DOHH2 (cell line): Measurements from ENCODE around the gene MLF2.
"Not testable (repeated sequence)": the region's sequence is repeated elsewhere in the genome, so short reads cannot be mapped to it uniquely, and the experiment has no call there.

Experiments
- H3F3A ChIP-seq: fragments of 200-600 bp; sonication (generic), shearing (Covaris generic); 2 replicates; pipeline ENCODE4 v1.6.0; 2016; ENCODE audit warnings: antibody characterized with exemption, mild to moderate bottlenecking; ENCODE audit not compliant: control insufficient read depth, insufficient read depth
- H3K27ac ChIP-seq: fragments of 200-600 bp; sonication (generic); 2 replicates; pipeline ENCODE4 v1.5.1; 2014; ENCODE audit warnings: low read depth, mild to moderate bottlenecking, low read length, moderate library complexity
- H3K27me3 ChIP-seq: fragments of 200-600 bp; sonication (generic); 2 replicates; pipeline ENCODE4 v1.6.1; 2014; ENCODE audit warnings: mild to moderate bottlenecking, low read length, mixed read lengths; ENCODE audit not compliant: control insufficient read depth
- H3K36me3 ChIP-seq: fragments of 200-600 bp; sonication (generic); 2 replicates; pipeline ENCODE4 v1.6.1; 2014; ENCODE audit warnings: mild to moderate bottlenecking, low read length, moderate library complexity, mixed read lengths; ENCODE audit not compliant: control insufficient read depth
- H3K4me1 ChIP-seq: fragments of 200-600 bp; sonication (generic); 2 replicates; pipeline ENCODE4 v1.6.1; 2014; ENCODE audit warnings: mild to moderate bottlenecking, low read length, mixed read lengths; ENCODE audit not compliant: control insufficient read depth
- H3K4me2 ChIP-seq: fragments of 200-600 bp; sonication (generic); 2 replicates; pipeline ENCODE4 v1.6.0; 2014; ENCODE audit warnings: mild to moderate bottlenecking, low read length, moderate library complexity
- H3K4me3 ChIP-seq: fragments of 200-600 bp; sonication (generic); 2 replicates; pipeline ENCODE4 v1.5.1; 2014; ENCODE audit warnings: mild to moderate bottlenecking, low read length, mixed read lengths
- H3K79me2 ChIP-seq: fragments of 200-600 bp; sonication (generic); 2 replicates; pipeline ENCODE4 v1.6.1; 2014; ENCODE audit warnings: mild to moderate bottlenecking, low read length, mixed read lengths; ENCODE audit not compliant: control insufficient read depth
- H3K9me2 ChIP-seq: fragments of 200-600 bp; sonication (generic); replicated peaks from 2 replicates; pipeline ENCODE4 v1.6.1; 2014; ENCODE audit warnings: mild to moderate bottlenecking, low read length, mixed read lengths; ENCODE audit not compliant: control insufficient read depth
- H3K9me3 ChIP-seq: fragments of 200-600 bp; sonication (generic); 2 replicates; pipeline ENCODE4 v1.6.1; 2014; ENCODE audit warnings: antibody characterized with exemption, low read length, mixed read lengths; ENCODE audit not compliant: control insufficient read depth, insufficient read depth
- H4K20me1 ChIP-seq: fragments of 200-600 bp; sonication (generic); 2 replicates; pipeline ENCODE4 v1.6.0; 2014; ENCODE audit warnings: low read depth, mild to moderate bottlenecking, antibody characterized with exemption, low read length, moderate library complexity; ENCODE audit not compliant: control insufficient read depth, insufficient read depth
- EZH2phosphoT487 ChIP-seq: fragments of 200-600 bp; sonication (generic); IDR thresholded peaks from 2 replicates; pipeline ENCODE4 v1.6.1; 2017; ENCODE audit warnings: borderline replicate concordance, mild to moderate bottlenecking, antibody characterized with exemption, low read length, moderate library complexity, mixed read lengths
- TF ChIP-seq, protein P1 (sequence below): fragments of 200-600 bp; sonication (generic); IDR thresholded peaks from one replicate; pipeline ENCODE4 v1.5.1; 2014; ENCODE audit warnings: antibody characterized with exemption, mild to moderate bottlenecking, low read depth, low read length; ENCODE audit not compliant: poor library complexity, severe bottlenecking

MLF2 gene

DNA sequence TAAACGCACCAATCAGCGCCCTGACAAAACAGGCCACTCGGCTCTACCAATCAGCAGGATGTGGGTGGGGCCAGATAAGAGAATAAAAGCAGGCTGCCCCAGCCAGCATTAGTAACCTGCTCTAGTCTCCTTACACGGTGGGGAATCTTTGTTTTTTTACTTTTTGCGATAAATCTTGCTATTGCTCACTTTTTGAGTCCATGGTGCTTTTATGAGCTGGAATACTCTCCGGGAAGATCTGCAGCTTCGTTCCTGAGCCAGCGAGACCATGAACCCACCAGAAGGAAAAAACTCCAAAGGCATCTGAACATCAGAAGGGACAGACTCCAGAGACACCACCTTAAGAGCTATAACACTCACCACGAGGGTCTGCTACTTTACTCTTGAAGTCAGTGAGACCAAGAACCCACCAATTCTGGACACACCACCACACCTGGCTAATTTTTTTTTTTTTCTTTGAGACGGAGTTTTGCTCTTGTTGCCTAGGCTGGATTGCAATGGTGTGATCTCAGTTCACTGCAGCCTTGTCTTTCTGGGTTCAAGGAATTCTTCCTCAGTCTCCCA is 36.0 kb downstream of the MLF2 start:
- Histone ChIP-seq H3K9me2 (no peaks in the 10 kb centered on the region), H3K4me1 (peaks cover 13% of the 10 kb centered on the region), H4K20me1 (no peaks in the 10 kb centered on the region), H3K27ac (no peak overlapping the region), H3K9me3 (no peaks in the 10 kb centered on the region), H3K4me2 (no peak overlapping the region), H3K27me3 (no peaks in the 10 kb centered on the region), H3K4me3 (no peak overlapping the region), H3F3A (0 out of 2 replicates have a peak, but pooled peaks cover 6% of the 10 kb centered on the region), H3K79me2 (no peaks in the 10 kb centered on the region), H3K36me3 (no peaks in the 10 kb centered on the region)
- TF ChIP-seq, protein P1, sequence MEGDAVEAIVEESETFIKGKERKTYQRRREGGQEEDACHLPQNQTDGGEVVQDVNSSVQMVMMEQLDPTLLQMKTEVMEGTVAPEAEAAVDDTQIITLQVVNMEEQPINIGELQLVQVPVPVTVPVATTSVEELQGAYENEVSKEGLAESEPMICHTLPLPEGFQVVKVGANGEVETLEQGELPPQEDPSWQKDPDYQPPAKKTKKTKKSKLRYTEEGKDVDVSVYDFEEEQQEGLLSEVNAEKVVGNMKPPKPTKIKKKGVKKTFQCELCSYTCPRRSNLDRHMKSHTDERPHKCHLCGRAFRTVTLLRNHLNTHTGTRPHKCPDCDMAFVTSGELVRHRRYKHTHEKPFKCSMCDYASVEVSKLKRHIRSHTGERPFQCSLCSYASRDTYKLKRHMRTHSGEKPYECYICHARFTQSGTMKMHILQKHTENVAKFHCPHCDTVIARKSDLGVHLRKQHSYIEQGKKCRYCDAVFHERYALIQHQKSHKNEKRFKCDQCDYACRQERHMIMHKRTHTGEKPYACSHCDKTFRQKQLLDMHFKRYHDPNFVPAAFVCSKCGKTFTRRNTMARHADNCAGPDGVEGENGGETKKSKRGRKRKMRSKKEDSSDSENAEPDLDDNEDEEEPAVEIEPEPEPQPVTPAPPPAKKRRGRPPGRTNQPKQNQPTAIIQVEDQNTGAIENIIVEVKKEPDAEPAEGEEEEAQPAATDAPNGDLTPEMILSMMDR: no peak
- TF ChIP-seq EZH2phosphoT487: no peak

DNA sequence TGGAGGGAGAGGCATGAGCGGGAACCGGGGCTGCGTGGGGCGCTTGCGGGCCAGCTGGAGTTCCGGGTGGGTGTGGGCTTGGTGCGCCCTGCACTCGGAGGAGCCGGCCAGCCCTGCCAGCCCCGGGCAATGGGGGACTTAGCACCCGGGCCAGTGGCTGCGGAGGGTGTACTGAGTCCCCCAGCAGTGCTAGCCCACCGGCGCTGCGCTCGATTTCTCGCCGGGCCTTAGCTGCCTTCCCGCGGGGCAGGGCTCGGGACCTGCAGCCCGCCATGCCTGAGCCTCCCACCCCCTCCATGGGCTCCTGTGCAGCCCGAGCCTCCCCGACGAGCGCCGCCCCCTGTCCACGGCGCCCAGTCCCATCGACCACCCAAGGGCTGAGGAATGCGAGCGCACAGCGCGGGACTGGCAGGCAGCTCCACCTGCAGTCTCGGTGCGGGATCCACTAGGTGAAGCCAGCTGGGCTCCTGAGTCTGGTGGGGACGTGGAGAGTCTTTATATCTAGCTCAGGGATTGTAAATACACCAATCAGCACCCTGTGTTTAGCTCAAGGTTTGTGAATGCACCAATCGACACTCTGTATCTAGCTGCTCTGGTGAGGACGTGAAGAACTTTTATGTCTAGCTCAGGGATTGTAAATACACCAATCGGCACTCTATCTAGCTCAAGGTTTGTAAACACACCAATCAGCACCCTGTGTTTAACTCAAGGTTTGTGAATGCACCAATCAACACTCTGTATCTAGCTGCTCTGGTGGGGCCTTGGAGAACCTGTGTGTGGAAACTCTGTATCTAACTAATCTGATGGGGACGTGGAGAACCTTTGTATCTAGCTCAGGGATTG is 36.7 kb downstream of the MLF2 start:
- not testable (repeated sequence) for H3K4me2 ChIP-seq, H3K79me2 ChIP-seq, H3K27me3 ChIP-seq, H3K4me3 ChIP-seq, H3K36me3 ChIP-seq, H3K9me3 ChIP-seq, H3K9me2 ChIP-seq, H3F3A ChIP-seq, H4K20me1 ChIP-seq, H3K27ac ChIP-seq
- H3K4me1 ChIP-seq: peaks cover 17% of the 10 kb centered on the region

DNA sequence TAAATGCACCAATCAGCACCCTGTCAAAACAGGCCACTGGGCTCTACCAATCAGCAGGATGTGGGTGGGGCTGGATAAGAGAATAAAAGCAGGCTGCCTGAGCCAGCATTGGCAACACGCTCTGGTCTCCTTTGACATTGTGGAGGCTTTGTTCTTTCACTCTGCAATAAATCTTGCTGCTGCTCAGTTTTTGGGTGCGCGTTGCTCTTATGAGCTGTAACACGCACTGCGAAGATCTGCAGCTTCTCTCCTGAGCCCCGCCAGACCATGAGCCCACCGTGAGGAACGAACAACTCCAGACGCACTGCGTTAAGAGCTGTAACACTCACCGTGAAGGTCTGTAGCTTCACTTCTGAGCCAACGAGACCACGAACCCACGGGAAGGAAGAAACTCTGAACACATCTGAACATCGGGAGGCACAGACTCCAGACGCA is 44.0 kb downstream of the MLF2 start:
- H3K9me2 ChIP-seq: no peaks in the 10 kb centered on the region
- H4K20me1 ChIP-seq: no peaks in the 10 kb centered on the region
- TF ChIP-seq EZH2phosphoT487: no peak
- TF ChIP-seq, protein P1: no peak
- H3K27ac ChIP-seq: no peak overlapping the region
- no peaks in the 10 kb centered on the region for H3K9me3 ChIP-seq
- no peaks in the 10 kb centered on the region for H3F3A ChIP-seq
- H3K4me2 ChIP-seq: no peak overlapping the region
- H3K27me3 ChIP-seq: no peaks in the 10 kb centered on the region
- no peak overlapping the region for H3K4me3 ChIP-seq
- H3K79me2 ChIP-seq: no peaks in the 10 kb centered on the region
- no peaks in the 10 kb centered on the region for H3K36me3 ChIP-seq
- H3K4me1 ChIP-seq: peaks cover 15% of the 10 kb centered on the region

DNA sequence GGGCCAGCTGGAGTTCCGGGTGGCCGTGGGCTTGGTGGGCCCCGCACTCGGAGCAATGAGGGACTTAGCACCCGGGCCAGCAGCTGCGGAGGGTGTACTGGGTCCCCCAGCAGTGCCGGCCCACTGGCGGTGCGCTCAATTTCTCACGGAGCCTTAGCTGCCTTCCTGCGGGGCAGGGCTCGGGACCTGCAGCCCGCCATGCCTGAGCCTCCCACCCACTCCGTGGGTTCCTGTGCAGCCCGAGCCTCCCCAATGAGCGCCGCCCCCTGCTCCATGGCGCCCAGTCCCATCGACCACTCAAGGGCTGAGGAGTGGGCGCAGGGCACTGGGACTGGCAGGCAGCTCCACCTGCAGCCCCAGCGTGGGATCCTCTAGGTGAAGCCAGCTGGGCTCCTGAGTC is 44.6 kb downstream of the MLF2 start:
- H3K4me1 ChIP-seq: peaks cover 21% of the 10 kb centered on the region
- not testable (repeated sequence) for H3K4me3 ChIP-seq, H3K9me2 ChIP-seq, H4K20me1 ChIP-seq, H3F3A ChIP-seq, H3K79me2 ChIP-seq, H3K4me2 ChIP-seq, H3K9me3 ChIP-seq, H3K27ac ChIP-seq, H3K27me3 ChIP-seq, H3K36me3 ChIP-seq
